Neural progenitor cell (in vitro differentiated cells): ENCODE results near the gene SPP1. TPM values are rescaled to one million over a fixed set of nuclear protein-coding genes. Genes with fewer than 3 reads are reported as not detected.

ENCODE experiments used
- DNase-seq: peaks from one replicate; pipeline ENCODE4 v3.0.0-alpha.2; 2016; ENCODE audit warnings: low spot score
- H2AFZ ChIP-seq: fragments of 200-600 bp; sonication (generic); replicated peaks from 2 replicates; pipeline ENCODE4 v1.6.1; 2016; ENCODE audit warnings: antibody characterized with exemption
- H3F3A ChIP-seq: fragments of 200-600 bp; sonication (generic); 2 replicates; pipeline ENCODE4 v1.6.1; 2016; ENCODE audit warnings: antibody characterized with exemption, low read depth
- H3K27ac ChIP-seq: fragments of 200-600 bp; sonication (generic); 2 replicates; pipeline ENCODE4 v1.5.1; 2016; ENCODE audit warnings: mild to moderate bottlenecking
- H3K27me3 ChIP-seq: fragments of 200-600 bp; sonication (generic); 2 replicates; pipeline ENCODE4 v1.6.1; 2016; ENCODE audit warnings: mild to moderate bottlenecking, moderate library complexity
- H3K36me3 ChIP-seq: fragments of 200-600 bp; sonication (generic); 2 replicates; pipeline ENCODE4 v1.5.1; 2016
- H3K4me1 ChIP-seq: fragments of 200-600 bp; sonication (generic); 2 replicates; pipeline ENCODE4 v1.6.1; 2016; ENCODE audit warnings: mixed run types
- H3K4me2 ChIP-seq: fragments of 200-600 bp; sonication (generic); 2 replicates; pipeline ENCODE4 v1.6.1; 2016
- H3K4me3 ChIP-seq: fragments of 200-600 bp; sonication (generic); 2 replicates; pipeline ENCODE4 v1.5.1; 2016
- H3K79me2 ChIP-seq: fragments of 200-600 bp; sonication (generic); 2 replicates; pipeline ENCODE4 v1.6.1; 2016; ENCODE audit warnings: low read depth
- H3K9ac ChIP-seq: fragments of 200-600 bp; sonication (generic); 2 replicates; pipeline ENCODE4 v1.6.1; 2016
- H3K9me3 ChIP-seq: fragments of 200-600 bp; sonication (generic); 2 replicates; pipeline ENCODE4 v1.5.1; 2016; ENCODE audit warnings: low read depth
- H4K20me1 ChIP-seq: fragments of 200-600 bp; sonication (generic); 2 replicates; pipeline ENCODE4 v1.6.1; 2016; ENCODE audit warnings: low read depth
- H3K27ac Mint-ChIP-seq: 3 replicates; pipeline ENCODE4 v1.8.0; 2021; ENCODE audit warnings: mixed read lengths
- H3K27me3 Mint-ChIP-seq: 2 replicates; pipeline ENCODE4 v1.8.0; 2022; ENCODE audit warnings: low read depth, mild to moderate bottlenecking, inconsistent platforms, moderate library complexity, mixed read lengths; ENCODE audit not compliant: insufficient read depth
- H3K36me3 Mint-ChIP-seq: 3 replicates; pipeline ENCODE4 v1.8.0; 2021; ENCODE audit warnings: mixed read lengths
- H3K4me1 Mint-ChIP-seq: 3 replicates; pipeline ENCODE4 v1.8.0; 2021; ENCODE audit warnings: mixed read lengths
- H3K4me3 Mint-ChIP-seq: 3 replicates; pipeline ENCODE4 v1.8.0; 2021; ENCODE audit warnings: mild to moderate bottlenecking, moderate library complexity, mixed read lengths
- H3K9me3 Mint-ChIP-seq: 3 replicates; pipeline ENCODE4 v1.8.0; 2020; ENCODE audit warnings: mixed read lengths
- EZH2 ChIP-seq: fragments of 200-600 bp; sonication (generic); IDR thresholded peaks from 2 replicates; pipeline ENCODE4 v1.6.1; 2017; ENCODE audit warnings: antibody characterized with exemption, mild to moderate bottlenecking, moderate library complexity
- EZH2phosphoT487 ChIP-seq: fragments of 200-600 bp; sonication (generic); IDR thresholded peaks from 2 replicates; pipeline ENCODE4 v1.6.1; 2017; ENCODE audit warnings: antibody characterized with exemption
- total RNA-seq: library from RNA; depleted of rRNA; stranded (reverse); fragments of >200 nt; gene quantifications from 2 replicates; pipeline ENCODE4 v1.2.3, GENCODE V29; 2015; ENCODE audit warnings: low replicate concordance
- TF ChIP-seq, protein P1 (sequence below): fragments of 200-600 bp; sonication (generic); IDR thresholded peaks from 2 replicates; pipeline ENCODE4 v1.5.1; 2017; ENCODE audit warnings: antibody characterized with exemption, mild to moderate bottlenecking

The SPP1 gene
- total RNA-seq, 1 donor from 2014 or later: 0.54 TPM

DNA sequence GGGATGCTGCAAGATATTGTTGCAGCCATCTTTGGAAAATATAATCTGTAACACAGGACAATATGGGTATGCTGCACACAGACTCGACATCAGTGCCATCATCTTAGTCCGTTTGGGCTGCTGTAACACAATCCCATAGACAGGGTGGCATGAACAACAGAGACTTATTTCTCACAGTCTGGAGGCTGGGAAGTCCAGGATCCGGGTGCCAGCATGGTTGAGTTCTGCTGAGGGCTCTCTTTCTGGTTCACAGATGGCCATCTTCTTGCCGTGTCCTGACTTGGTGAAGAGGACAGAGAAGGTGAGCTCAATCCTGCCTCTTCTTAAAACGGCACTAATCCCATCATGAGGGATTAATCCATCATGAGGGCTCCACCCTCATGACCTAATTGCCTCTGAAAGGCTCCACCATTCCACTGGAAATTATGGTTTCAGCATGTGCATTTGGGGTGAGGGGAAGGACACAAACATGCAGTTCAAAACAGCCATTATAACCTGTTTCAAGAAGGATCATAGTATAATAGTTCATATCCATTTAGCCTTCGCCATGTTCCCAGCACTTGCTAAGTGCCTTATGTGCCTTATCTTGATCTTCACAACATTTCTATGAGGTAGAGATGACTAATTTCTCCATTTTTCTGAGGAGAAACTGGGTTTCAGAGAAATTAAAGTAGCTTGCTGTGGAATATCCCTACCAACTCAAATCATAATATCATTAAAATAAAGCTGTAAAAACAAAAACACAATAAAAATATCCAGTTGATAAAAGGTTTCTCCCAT, 27.9 kb upstream of the SPP1 start:
- H3F3A ChIP-seq: no peaks in the 10 kb centered on the region
- Mint-ChIP-seq H3K36me3 (no peaks in the 10 kb centered on the region), H3K4me3 (no peak overlapping the region), H3K27me3 (peaks cover 3% of the 10 kb centered on the region), H3K9me3 (no peaks in the 10 kb centered on the region), H3K27ac (no peak overlapping the region), H3K4me1 (peaks cover 5% of the 10 kb centered on the region)
- TF ChIP-seq, protein P1, sequence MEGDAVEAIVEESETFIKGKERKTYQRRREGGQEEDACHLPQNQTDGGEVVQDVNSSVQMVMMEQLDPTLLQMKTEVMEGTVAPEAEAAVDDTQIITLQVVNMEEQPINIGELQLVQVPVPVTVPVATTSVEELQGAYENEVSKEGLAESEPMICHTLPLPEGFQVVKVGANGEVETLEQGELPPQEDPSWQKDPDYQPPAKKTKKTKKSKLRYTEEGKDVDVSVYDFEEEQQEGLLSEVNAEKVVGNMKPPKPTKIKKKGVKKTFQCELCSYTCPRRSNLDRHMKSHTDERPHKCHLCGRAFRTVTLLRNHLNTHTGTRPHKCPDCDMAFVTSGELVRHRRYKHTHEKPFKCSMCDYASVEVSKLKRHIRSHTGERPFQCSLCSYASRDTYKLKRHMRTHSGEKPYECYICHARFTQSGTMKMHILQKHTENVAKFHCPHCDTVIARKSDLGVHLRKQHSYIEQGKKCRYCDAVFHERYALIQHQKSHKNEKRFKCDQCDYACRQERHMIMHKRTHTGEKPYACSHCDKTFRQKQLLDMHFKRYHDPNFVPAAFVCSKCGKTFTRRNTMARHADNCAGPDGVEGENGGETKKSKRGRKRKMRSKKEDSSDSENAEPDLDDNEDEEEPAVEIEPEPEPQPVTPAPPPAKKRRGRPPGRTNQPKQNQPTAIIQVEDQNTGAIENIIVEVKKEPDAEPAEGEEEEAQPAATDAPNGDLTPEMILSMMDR: no peak
- TF ChIP-seq EZH2 (no peak), EZH2phosphoT487 (no peak)
- DNase-seq: no peak
- H3K4me3 ChIP-seq: no peak overlapping the region
- no peaks in the 10 kb centered on the region for H3K9me3 ChIP-seq
- no peaks in the 10 kb centered on the region for H3K36me3 ChIP-seq
- no peaks in the 10 kb centered on the region for H3K4me1 ChIP-seq
- H4K20me1 ChIP-seq: no peaks in the 10 kb centered on the region
- H3K27me3 ChIP-seq: no peaks in the 10 kb centered on the region
- H3K9ac ChIP-seq: no peak overlapping the region
- no peak overlapping the region for H3K27ac ChIP-seq
- no peak overlapping the region for H2AFZ ChIP-seq
- no peaks in the 10 kb centered on the region for H3K79me2 ChIP-seq
- no peak overlapping the region for H3K4me2 ChIP-seq

DNA sequence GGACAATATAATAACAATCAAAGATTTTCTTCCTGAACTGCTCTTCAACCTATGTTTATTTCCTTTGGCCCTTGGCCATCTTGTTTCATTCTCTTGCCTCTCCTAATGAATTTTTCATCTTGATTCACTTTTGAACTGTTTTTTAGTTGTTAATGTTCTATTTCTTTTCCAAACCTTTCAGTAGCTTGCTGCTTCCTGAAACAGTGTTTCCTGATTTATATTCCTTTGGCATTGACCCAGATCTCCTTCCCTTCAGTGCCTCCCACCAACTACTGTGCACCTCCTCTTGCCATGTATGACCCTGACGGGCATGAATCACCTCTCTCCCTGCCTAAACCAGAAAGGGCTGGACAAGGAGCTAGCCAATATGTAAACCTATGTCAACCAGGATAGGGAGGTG, 25.6 kb upstream of the SPP1 start:
- no peaks in the 10 kb centered on the region for H3K9me3 Mint-ChIP-seq
- H3K27me3 Mint-ChIP-seq: peaks cover 3% of the 10 kb centered on the region
- H2AFZ ChIP-seq: no peak overlapping the region

DNA sequence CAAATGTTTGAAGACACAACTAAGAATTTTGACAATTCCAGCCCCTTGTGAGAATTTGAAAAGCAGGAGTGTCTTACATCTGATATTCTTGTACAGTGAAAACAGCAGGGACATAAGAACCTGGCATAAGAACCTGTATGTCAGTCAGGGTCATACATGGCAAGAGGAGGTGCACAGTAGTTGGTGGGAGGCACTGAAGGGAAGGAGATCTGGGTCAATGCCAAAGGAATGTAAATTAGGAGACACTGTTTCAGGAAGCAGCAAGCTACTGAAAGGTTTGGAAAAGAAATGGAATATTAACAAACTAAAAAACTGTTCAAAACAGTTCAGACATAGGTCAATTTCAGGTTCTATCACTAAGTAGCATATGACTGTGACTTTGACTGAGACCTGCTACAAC, 25.0 kb upstream of the SPP1 start:
- Histone ChIP-seq H2AFZ (no peak overlapping the region), H4K20me1 (no peaks in the 10 kb centered on the region), H3K79me2 (no peaks in the 10 kb centered on the region), H3K9me3 (no peaks in the 10 kb centered on the region), H3K4me2 (no peak overlapping the region), H3K27ac (no peak overlapping the region), H3K36me3 (no peaks in the 10 kb centered on the region), H3F3A (no peaks in the 10 kb centered on the region), H3K4me3 (no peak overlapping the region), H3K4me1 (no peaks in the 10 kb centered on the region), H3K27me3 (no peaks in the 10 kb centered on the region), H3K9ac (no peak overlapping the region)
- H3K27me3 Mint-ChIP-seq: peaks cover 3% of the 10 kb centered on the region
- DNase-seq: no peak
- no peak overlapping the region for H3K27ac Mint-ChIP-seq
- H3K4me3 Mint-ChIP-seq: no peak overlapping the region
- H3K4me1 Mint-ChIP-seq: peaks cover 10% of the 10 kb centered on the region
- no peaks in the 10 kb centered on the region for H3K36me3 Mint-ChIP-seq
- TF ChIP-seq EZH2phosphoT487: no peak
- no peak for TF ChIP-seq EZH2
- TF ChIP-seq, protein P1: no peak
- H3K9me3 Mint-ChIP-seq: no peaks in the 10 kb centered on the region

More for the DNA sequence above, 25.6 kb upstream of the SPP1 start:
- no peaks in the 10 kb centered on the region for H3K36me3 ChIP-seq
- H3K4me3 ChIP-seq: no peak overlapping the region
- no peaks in the 10 kb centered on the region for H3F3A ChIP-seq
- Mint-ChIP-seq H3K4me3 (no peak overlapping the region), H3K27ac (no peak overlapping the region), H3K36me3 (no peaks in the 10 kb centered on the region), H3K4me1 (peaks cover 7% of the 10 kb centered on the region)
- H3K79me2 ChIP-seq: no peaks in the 10 kb centered on the region
- no peak overlapping the region for H3K27ac ChIP-seq
- no peak for DNase-seq
- H3K4me2 ChIP-seq: no peak overlapping the region
- H3K4me1 ChIP-seq: no peaks in the 10 kb centered on the region
- TF ChIP-seq, protein P1: no peak
- TF ChIP-seq EZH2 (no peak), EZH2phosphoT487 (no peak)
- H3K9ac ChIP-seq: no peak overlapping the region
- no peaks in the 10 kb centered on the region for H4K20me1 ChIP-seq
- no peaks in the 10 kb centered on the region for H3K9me3 ChIP-seq
- H3K27me3 ChIP-seq: no peaks in the 10 kb centered on the region
